NCI-H446 treated with DMSO at 0.1 percent for 48 hours (cell line): ENCODE measurements around the gene CTBP1.

Experiments used
- DNase-seq: peaks from one replicate; lab custom pipeline; 2025; lab: John Stamatoyannopoulos, UW

Gene CTBP1

GRCh38 chr4:1223841-1224809 is 24.8 kb downstream of the CTBP1 start:
- DNase-seq, result no peak

DNA sequence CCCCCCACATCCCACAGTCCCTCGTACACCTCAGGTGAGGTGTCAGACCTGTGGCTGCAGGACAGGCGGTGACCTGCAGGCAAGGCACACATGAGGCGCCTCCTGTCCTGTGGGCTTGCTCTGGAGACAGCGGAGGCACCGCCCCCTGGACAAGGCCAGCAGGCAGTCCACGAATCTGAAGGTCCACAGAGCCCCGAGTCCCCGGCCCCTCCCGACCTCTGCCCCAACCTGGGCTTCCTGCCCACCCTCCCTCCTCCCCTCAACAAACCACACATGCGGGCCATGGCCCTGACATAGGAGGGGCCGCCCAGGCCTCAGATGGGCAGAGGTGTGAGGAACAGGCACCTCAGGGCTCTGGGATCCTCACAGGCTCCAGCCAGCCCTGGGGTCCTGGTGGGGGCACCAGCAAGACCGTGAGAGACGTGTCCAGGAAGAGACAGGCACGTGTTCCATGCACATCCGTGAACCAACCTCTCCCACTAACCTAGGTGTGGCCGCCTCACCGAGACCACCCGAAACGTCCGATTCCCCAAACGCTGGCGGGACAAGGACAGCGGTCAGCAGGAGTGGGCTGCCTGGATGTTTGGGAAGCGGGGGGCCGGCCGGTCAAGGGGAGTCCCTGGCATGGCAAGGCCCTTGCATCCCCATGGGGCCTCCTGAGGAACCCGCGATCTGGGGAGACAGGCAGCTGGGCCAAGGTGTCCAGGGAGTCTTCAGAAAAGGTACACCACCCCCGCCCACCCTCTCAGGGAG is 25.8 kb downstream of the CTBP1 start:
- no peak for DNase-seq

GRCh38 chr4:1222036-1222789 is 26.7 kb downstream of the CTBP1 start:
- no peak for DNase-seq

- DNase-seq, result no peak
Observed at GRCh38 chr4:1221155-1221870, 27.6 kb downstream of the CTBP1 start.

DNA sequence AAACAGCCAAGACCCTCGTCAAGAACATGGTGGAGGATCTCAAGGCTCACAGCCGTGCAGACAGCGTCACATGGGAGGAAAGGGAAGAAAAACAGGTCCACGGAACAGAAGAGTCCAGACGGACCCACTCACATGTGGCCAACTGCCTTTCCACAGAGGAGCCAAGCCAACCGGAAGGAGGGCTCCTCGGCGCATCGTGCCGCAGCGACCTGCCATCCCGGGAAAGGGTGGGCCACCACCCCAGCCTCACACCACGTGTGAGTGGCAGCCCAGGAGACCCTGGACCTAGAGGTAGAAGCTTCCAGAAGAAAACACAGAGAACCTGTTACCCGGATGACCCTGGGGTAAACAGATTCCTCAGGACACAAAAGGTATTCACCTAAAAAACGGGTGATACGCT is 28.4 kb downstream of the CTBP1 start:
- no peak for DNase-seq

DNA sequence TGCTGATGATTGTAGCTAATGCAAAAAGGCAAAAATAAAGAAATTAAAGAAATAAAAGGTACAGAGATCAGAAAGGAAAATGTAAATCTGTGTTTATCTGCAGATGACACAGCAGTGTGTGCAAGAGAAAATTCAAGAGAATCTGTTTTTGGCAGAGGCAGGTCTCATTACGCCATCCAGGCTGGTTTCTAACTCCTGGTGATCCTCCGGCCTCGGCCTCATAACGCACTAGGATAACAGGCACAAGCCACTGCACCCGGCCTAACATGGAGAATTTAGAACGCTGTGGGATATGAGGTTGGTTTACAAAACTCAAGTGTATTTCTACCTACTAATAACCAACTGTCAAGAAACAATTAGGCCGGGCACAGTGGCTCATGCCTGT is 29.4 kb downstream of the CTBP1 start:
- no peak for DNase-seq

- no peak for DNase-seq
Observed at GRCh38 chr4:1218634-1219565, 30.0 kb downstream of the CTBP1 start.

GRCh38 chr4:1217366-1217765 is 31.6 kb downstream of the CTBP1 start:
- no peak for DNase-seq

DNA sequence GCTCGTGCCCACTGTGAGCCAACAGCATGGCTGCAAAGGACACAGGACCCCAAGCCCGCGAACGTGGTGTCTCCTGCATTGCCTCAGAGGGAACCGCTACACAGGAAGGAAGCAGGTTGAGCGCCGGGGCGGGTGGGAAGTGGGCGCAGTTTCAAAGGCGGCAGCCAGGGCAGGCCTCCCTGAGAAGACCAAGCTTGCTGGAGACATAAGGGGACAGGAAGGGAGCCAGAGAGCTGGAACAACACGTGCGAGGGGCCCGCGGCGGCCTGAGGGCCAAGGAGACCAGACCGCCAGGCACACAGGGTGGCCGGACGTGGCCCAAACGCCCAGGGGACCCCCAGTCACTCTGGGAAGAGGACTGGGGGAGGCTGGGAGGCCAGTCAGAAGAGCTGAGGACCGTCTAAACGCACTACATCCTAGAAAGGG is 32.0 kb downstream of the CTBP1 start:
- no peak for DNase-seq

- no peak for DNase-seq
Observed at GRCh38 chr4:1216076-1216614, 32.8 kb downstream of the CTBP1 start.

DNA sequence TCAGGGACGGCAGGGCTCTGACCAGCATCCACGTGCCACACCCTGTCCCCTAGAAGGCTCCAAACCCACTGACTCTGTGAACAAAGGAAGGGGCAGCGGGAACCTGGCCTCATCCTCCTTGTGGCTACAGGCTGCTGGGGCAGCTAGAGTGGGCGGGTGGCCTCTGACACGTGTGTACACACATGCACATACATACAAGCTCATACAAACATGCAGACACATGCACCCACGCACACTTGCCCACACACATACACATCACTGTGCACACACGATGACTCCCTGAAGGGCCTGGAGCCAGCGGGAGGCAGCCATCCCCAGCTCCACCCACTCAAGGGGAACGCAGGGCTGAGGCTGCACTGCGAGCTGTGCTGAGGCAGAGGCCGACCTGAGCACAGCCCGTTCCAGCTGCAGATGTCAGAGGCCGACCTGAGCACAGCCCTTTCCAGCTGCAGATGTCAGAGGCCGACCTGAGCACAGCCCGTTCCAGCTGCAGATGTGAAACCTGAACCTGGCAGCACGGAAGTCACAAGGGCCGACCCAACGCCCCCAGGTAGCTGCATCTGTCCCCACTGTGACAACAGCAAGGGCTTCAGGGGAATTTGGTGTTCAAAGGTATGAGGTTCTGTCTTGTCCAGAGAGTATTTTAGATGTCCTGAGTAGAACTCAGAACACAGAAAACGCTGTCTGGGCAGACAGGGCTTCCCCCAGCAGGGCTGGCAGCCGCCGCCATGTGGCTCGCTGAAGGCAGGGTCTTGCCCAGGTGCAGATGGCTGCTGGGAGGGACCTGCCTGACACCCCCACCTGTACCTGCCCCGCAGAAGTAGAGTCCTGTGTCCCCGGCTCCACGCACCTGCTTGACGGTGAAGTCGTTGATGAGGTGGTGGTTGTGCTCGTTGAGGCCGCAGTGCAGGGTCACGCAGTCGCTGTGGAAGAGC is 33.5 kb downstream of the CTBP1 start:
- DNase-seq, result no peak

- no peak for DNase-seq
Observed at GRCh38 chr4:1214101-1215095, 34.5 kb downstream of the CTBP1 start.

DNA sequence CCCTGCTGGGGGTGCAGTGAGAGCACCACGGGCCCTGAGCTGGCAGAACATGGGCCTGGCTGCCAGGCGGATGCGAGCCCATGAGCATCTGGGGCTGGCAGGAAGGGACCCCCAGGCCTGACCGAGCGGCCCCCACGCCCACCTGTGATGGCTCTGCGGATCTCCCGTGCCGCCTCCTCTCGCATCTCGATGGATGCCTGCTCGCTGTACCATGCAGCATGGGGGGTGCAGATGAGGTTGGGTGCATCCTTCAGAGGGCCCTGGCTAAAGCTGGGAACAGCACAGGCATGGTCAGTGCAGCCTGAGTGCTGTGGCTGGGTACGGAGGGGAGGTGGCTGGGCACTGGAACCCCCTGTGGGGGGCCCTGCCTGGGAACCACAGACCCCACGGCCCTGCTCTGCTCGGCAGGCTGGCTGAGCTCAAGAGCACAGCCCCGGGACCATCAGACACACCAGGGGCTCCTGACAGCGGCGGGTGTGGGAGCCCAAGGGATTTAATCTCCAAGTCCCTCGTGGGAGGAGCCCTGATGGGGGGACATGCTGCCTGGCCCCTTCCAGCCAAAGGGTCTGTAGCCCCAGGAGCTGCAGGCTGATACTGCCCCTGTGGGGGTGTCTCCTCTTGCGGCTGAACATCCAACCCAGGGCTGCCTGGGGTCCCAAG is 35.5 kb downstream of the CTBP1 start:
- no peak for DNase-seq

- no peak for DNase-seq
Observed at GRCh38 chr4:1212546-1213335, 36.2 kb downstream of the CTBP1 start.

DNA sequence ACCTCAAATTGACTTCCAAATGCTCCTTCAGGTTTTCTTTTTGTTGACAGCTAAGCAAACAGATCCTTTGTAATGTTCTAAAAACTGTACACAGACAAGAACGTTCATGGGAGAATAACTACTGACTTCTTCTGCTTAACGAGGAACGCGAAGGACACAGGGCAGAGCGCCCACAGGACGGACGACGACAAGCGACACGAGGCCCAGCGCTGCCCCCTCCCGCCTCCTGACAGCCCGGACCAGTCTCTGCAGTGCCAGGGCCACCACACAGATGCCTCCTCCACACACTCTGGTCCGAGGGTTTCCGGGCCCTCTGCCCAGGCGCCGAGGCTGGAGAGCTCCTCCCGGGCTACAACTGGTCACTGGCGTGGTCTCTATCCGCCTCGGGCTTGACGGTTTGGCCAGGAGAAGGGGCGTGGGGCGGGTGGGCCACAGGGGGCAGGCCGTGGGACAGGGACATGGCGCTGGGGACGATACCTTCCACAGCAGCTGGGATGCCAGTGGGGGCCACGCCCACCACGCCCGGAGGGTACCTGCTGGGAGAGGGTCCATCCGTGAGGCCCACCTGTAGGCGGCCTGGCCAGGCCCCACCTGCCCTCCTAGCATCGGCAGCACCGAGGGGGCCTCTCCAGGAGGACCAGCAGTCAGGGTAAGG is 36.9 kb downstream of the CTBP1 start:
- no peak for DNase-seq

- DNase-seq, result no peak
Observed at GRCh38 chr4:1211371-1211770, 37.6 kb downstream of the CTBP1 start.
